Smooth muscle cell (in vitro differentiated cells): ENCODE measurements around the gene PAX5. TPM values are rescaled to one million over a fixed set of nuclear protein-coding genes. Genes with fewer than 3 reads are reported as not detected.

Experiments used
- DNase-seq: peaks from one replicate; lab custom pipeline; 2025; ENCODE audit not compliant: unreplicated experiment; lab: John Stamatoyannopoulos, UW
- H2AFZ ChIP-seq: fragments of 200-600 bp; sonication (generic); 2 replicates; pipeline ENCODE4 v1.6.0; 2016; ENCODE audit warnings: antibody characterized with exemption, low read depth, mild to moderate bottlenecking
- H3F3A ChIP-seq: fragments of 200-600 bp; sonication (generic); 2 replicates; pipeline ENCODE4 v1.6.0; 2017; ENCODE audit warnings: antibody characterized with exemption, low read depth
- H3K27ac ChIP-seq: fragments of 200-600 bp; sonication (generic); 2 replicates; pipeline ENCODE4 v1.5.1; 2016; ENCODE audit warnings: low read depth, mild to moderate bottlenecking
- H3K27me3 ChIP-seq: fragments of 200-600 bp; sonication (generic); 2 replicates; pipeline ENCODE4 v1.6.1; 2016; ENCODE audit warnings: low read depth, mild to moderate bottlenecking
- H3K36me3 ChIP-seq: fragments of 200-600 bp; sonication (generic); 2 replicates; pipeline ENCODE4 v1.5.1; 2016; ENCODE audit warnings: low read depth
- H3K4me1 ChIP-seq: fragments of 200-600 bp; sonication (generic); 2 replicates; pipeline ENCODE4 v1.5.1; 2016; ENCODE audit warnings: low read depth
- H3K4me2 ChIP-seq: fragments of 200-600 bp; sonication (generic); 2 replicates; pipeline ENCODE4 v1.6.0; 2016; ENCODE audit warnings: mild to moderate bottlenecking
- H3K4me3 ChIP-seq: fragments of 200-600 bp; sonication (generic); 2 replicates; pipeline ENCODE4 v1.5.1; 2016; ENCODE audit warnings: mild to moderate bottlenecking
- H3K79me2 ChIP-seq: fragments of 200-600 bp; sonication (generic); 2 replicates; pipeline ENCODE4 v1.6.0; 2016; ENCODE audit warnings: low read depth, mild to moderate bottlenecking
- H3K9ac ChIP-seq: fragments of 200-600 bp; sonication (generic); 2 replicates; pipeline ENCODE4 v1.6.0; 2016; ENCODE audit warnings: low read depth
- H3K9me3 ChIP-seq: fragments of 200-600 bp; sonication (generic); replicated peaks from 2 replicates; pipeline ENCODE4 v1.5.1; 2016; ENCODE audit warnings: low read depth
- H4K20me1 ChIP-seq: fragments of 200-600 bp; sonication (generic); 2 replicates; pipeline ENCODE4 v1.6.0; 2016; ENCODE audit warnings: low read depth
- CTCF ChIP-seq: fragments of 200-600 bp; sonication (generic); IDR thresholded peaks from 2 replicates; pipeline ENCODE4 v1.5.1; 2017; ENCODE audit warnings: borderline replicate concordance, mild to moderate bottlenecking, antibody characterized with exemption; ENCODE audit not compliant: insufficient read depth, poor library complexity, severe bottlenecking
- WGBS: methylation state at CpG from one replicate; pipeline ENCODE4 v1.1.7; 2016; ENCODE audit warnings: low lambda C conversion rate; 5-methylcytosine and 5-hydroxymethylcytosine counted together
- polyA plus RNA-seq: library from polyadenylated mRNA; unstranded; fragments of >200 nt; fragmentation: Nextera tagmentation; extraction: Ambion mirVana; gene quantifications from 2 replicates; pipeline ENCODE4 v1.2.1, GENCODE V29; 2016
- total RNA-seq: library from RNA; depleted of rRNA; stranded (reverse); fragments of >200 nt; gene quantifications from 2 replicates; pipeline ENCODE4 v1.2.3, GENCODE V29; 2014

Gene PAX5
- total and polyA plus RNA-seq, 2 experiments from 2014 or later: 0.09 TPM; not detected in 1

- Histone ChIP-seq H3F3A (peaks cover 13% of the 10 kb centered on the region), H3K4me1 (peaks cover 10% of the 10 kb centered on the region), H3K9ac (no peak overlapping the region), H3K36me3 (no peaks in the 10 kb centered on the region), H4K20me1 (no peaks in the 10 kb centered on the region), H3K4me3 (no peak overlapping the region), H3K79me2 (no peaks in the 10 kb centered on the region), H3K9me3 (no peaks in the 10 kb centered on the region), H2AFZ (no peak overlapping the region), H3K27ac (peak overlapping the region; percentile 46), H3K27me3 (peaks cover 6% of the 10 kb centered on the region), H3K4me2 (no peak overlapping the region)
- no peak for TF ChIP-seq CTCF
- no peak for DNase-seq
- WGBS: 78% methylated on average over 6 of the region's 6 CpGs
Observed at GRCh38 chr9:36823466-36823865, 210.6 kb downstream of the PAX5 start.

- H3K27ac ChIP-seq: peak overlapping the region; percentile 46
- no peak overlapping the region for H3K9ac ChIP-seq
- no peak overlapping the region for H2AFZ ChIP-seq
- H3K4me3 ChIP-seq: no peak overlapping the region
- DNase-seq: no peak
- H3K9me3 ChIP-seq: no peaks in the 10 kb centered on the region
- no peaks in the 10 kb centered on the region for H3K79me2 ChIP-seq
- peaks cover 10% of the 10 kb centered on the region for H3K4me1 ChIP-seq
- peaks cover 6% of the 10 kb centered on the region for H3K27me3 ChIP-seq
- WGBS: 65% methylated on average over 6 of the region's 6 CpGs
- peak overlapping the region; percentile 29 for H3K4me2 ChIP-seq
- peaks cover 13% of the 10 kb centered on the region for H3F3A ChIP-seq
- no peaks in the 10 kb centered on the region for H4K20me1 ChIP-seq
- no peaks in the 10 kb centered on the region for H3K36me3 ChIP-seq
- no peak for TF ChIP-seq CTCF
Observed at GRCh38 chr9:36822201-36822600, 211.9 kb downstream of the PAX5 start.

- DNase-seq: no peak
- Histone ChIP-seq H3K27me3 (peaks cover 1% of the 10 kb centered on the region), H3K36me3 (no peaks in the 10 kb centered on the region), H3K9me3 (no peaks in the 10 kb centered on the region), H3K4me3 (no peak overlapping the region), H3K27ac (peak overlapping the region; percentile 62), H3K4me2 (no peak overlapping the region), H4K20me1 (no peaks in the 10 kb centered on the region), H3F3A (peaks cover 13% of the 10 kb centered on the region), H3K9ac (no peak overlapping the region), H2AFZ (no peak overlapping the region), H3K4me1 (peaks cover 10% of the 10 kb centered on the region), H3K79me2 (no peaks in the 10 kb centered on the region)
- TF ChIP-seq CTCF: no peak
- 37% methylated on average over 21 of the region's 21 CpGs for WGBS
Observed at GRCh38 chr9:36820392-36820861, 213.6 kb downstream of the PAX5 start.

- H3K27me3 ChIP-seq: no peaks in the 10 kb centered on the region
- DNase-seq: peak; percentile 23
- peak overlapping the region; percentile 64 for H3K4me2 ChIP-seq
Observed at GRCh38 chr9:36818965-36819870, 214.8 kb downstream of the PAX5 start.

More at GRCh38 chr9:36818965-36819870, 214.8 kb downstream of the PAX5 start:
- no peaks in the 10 kb centered on the region for H3K36me3 ChIP-seq
- H4K20me1 ChIP-seq: no peaks in the 10 kb centered on the region
- no peak overlapping the region for H3K4me3 ChIP-seq
- H3F3A ChIP-seq: peaks cover 13% of the 10 kb centered on the region
- WGBS: 29% methylated on average over 34 of the region's 35 CpGs
- no peak for TF ChIP-seq CTCF
- peaks cover 10% of the 10 kb centered on the region for H3K4me1 ChIP-seq
- H3K27ac ChIP-seq: peak overlapping the region; percentile 62
- no peaks in the 10 kb centered on the region for H3K9me3 ChIP-seq
- H3K9ac ChIP-seq: peak overlapping the region; percentile 32
- no peaks in the 10 kb centered on the region for H3K79me2 ChIP-seq
- peak overlapping the region; percentile 64 for H2AFZ ChIP-seq
